ENCODE data around the gene PLTP. TPM values are rescaled to one million over a fixed set of nuclear protein-coding genes. Genes with fewer than 3 reads are reported as not detected.

Gene PLTP
- total RNA-seq, 1 experiment from 2014 or later = 1.4 TPM

GRCh38 chr20:45908084-45908483 is 3.9 kb downstream of the PLTP start:
- TF ChIP-seq CTCF (IDR thresholded peaks at IDR 0.05; ENCODE audit: unreplicated experiment) = no peak
- intact Hi-C loops (cut with micrococcal nuclease; ENCODE audit: unreplicated experiment) = no loop called here
- no peak for DNase-seq
- H3K4me1 Mint-ChIP-seq (ENCODE audit: low read depth, unreplicated experiment) = peaks cover 18% of the 10 kb centered on the region
- no peak overlapping the region for H3K27ac Mint-ChIP-seq (ENCODE audit: unreplicated experiment)
- no peak overlapping the region for H3K4me3 Mint-ChIP-seq (ENCODE audit: low read depth, unreplicated experiment)
- no TSS peak for BruUV-seq (replicated peaks)
- H3K27me3 Mint-ChIP-seq (ENCODE audit: unreplicated experiment) = peaks cover 32% of the 10 kb centered on the region
- H3K36me3 Mint-ChIP-seq (ENCODE audit: insufficient read depth, unreplicated experiment) = peaks cover 14% of the 10 kb centered on the region
- CTCF ChIA-PET = no interaction called here
- H3K9me3 Mint-ChIP-seq (ENCODE audit: low read depth, unreplicated experiment) = no peaks in the 10 kb centered on the region

GRCh38 chr20:45907219-45907948 is 4.6 kb downstream of the PLTP start:
- Mint-ChIP-seq H3K36me3 (ENCODE audit: insufficient read depth, unreplicated experiment) (peaks cover 14% of the 10 kb centered on the region), H3K4me1 (ENCODE audit: low read depth, unreplicated experiment) (peaks cover 18% of the 10 kb centered on the region), H3K9me3 (ENCODE audit: low read depth, unreplicated experiment) (no peaks in the 10 kb centered on the region), H3K27ac (ENCODE audit: unreplicated experiment) (no peak overlapping the region), H3K27me3 (ENCODE audit: unreplicated experiment) (peaks cover 25% of the 10 kb centered on the region), H3K4me3 (ENCODE audit: low read depth, unreplicated experiment) (no peak overlapping the region)
- no peak for TF ChIP-seq CTCF (IDR thresholded peaks at IDR 0.05; ENCODE audit: unreplicated experiment)
- intact Hi-C loops (cut with micrococcal nuclease; ENCODE audit: unreplicated experiment) = no loop called here
- no peak for DNase-seq
- no TSS peak for BruUV-seq (replicated peaks)
- CTCF ChIA-PET = interaction anchor here (0.6 kb wide), 1 partner anchor 197 kb away, joined by 3 read pairs; no protein-coding TSS in a partner anchor

- peaks cover 9% of the 10 kb centered on the region for H3K4me1 Mint-ChIP-seq (ENCODE audit: low read depth, unreplicated experiment)
- BruUV-seq (replicated peaks) = no TSS peak
- CTCF ChIA-PET = interaction anchor here (0.7 to 1.3 kb wide), 4 partner anchors 13 to 64 kb away, joined by 3 read pairs; no protein-coding TSS in a partner anchor
- DNase-seq = peak; percentile 39
- H3K27ac Mint-ChIP-seq (ENCODE audit: unreplicated experiment) = no peak overlapping the region
- no peaks in the 10 kb centered on the region for H3K9me3 Mint-ChIP-seq (ENCODE audit: low read depth, unreplicated experiment)
- intact Hi-C loops (cut with micrococcal nuclease; ENCODE audit: unreplicated experiment) = no loop called here
- no peak overlapping the region for H3K4me3 Mint-ChIP-seq (ENCODE audit: low read depth, unreplicated experiment)
- H3K36me3 Mint-ChIP-seq (ENCODE audit: insufficient read depth, unreplicated experiment) = peaks cover under 1% of the 10 kb centered on the region
- TF ChIP-seq CTCF (IDR thresholded peaks at IDR 0.05; ENCODE audit: unreplicated experiment) = no peak
- peaks cover 7% of the 10 kb centered on the region for H3K27me3 Mint-ChIP-seq (ENCODE audit: unreplicated experiment)
Observed at GRCh38 chr20:45905505-45906079, 6.4 kb downstream of the PLTP start.

- intact Hi-C loops (cut with micrococcal nuclease; ENCODE audit: unreplicated experiment) = no loop called here
Observed at GRCh38 chr20:45904583-45905504, 7.1 kb downstream of the PLTP start.

More at GRCh38 chr20:45904583-45905504, 7.1 kb downstream of the PLTP start:
- Mint-ChIP-seq H3K9me3 (ENCODE audit: low read depth, unreplicated experiment) (no peaks in the 10 kb centered on the region), H3K27me3 (ENCODE audit: unreplicated experiment) (no peaks in the 10 kb centered on the region), H3K4me3 (ENCODE audit: low read depth, unreplicated experiment) (no peak overlapping the region), H3K4me1 (ENCODE audit: low read depth, unreplicated experiment) (peaks cover 9% of the 10 kb centered on the region), H3K27ac (ENCODE audit: unreplicated experiment) (no peak overlapping the region), H3K36me3 (ENCODE audit: insufficient read depth, unreplicated experiment) (no peaks in the 10 kb centered on the region)
- no TSS peak for BruUV-seq (replicated peaks)
- CTCF ChIA-PET = interaction anchor here (0.7 to 1.3 kb wide), 5 partner anchors 12 to 65 kb away, joined by 3 read pairs; no protein-coding TSS in a partner anchor
- no peak for TF ChIP-seq CTCF (IDR thresholded peaks at IDR 0.05; ENCODE audit: unreplicated experiment)
- no peak for DNase-seq
